ENCODE measurements around the gene PRIM2.

- TF ChIP-seq CTCF (optimal IDR thresholded peaks at IDR 0.05 in 1 of 3, IDR thresholded peaks at IDR 0.05 in 1 of 3, conservative IDR thresholded peaks at IDR 0.05 in 1 of 3; ENCODE audit: extremely low read depth in 1 of 3, insufficient read depth in 2 of 3, low read length in 3 of 3) (no peak), EZH2 (IDR thresholded peaks at IDR 0.05; ENCODE audit: low read length) (no peak)
Observed at GRCh38 chr6:57435475-57436160, 118.2 kb downstream of the PRIM2 start.

Data from keratinocyte (primary cell).